ENCODE data around the gene ZNF507.

Gene ZNF507

DNA sequence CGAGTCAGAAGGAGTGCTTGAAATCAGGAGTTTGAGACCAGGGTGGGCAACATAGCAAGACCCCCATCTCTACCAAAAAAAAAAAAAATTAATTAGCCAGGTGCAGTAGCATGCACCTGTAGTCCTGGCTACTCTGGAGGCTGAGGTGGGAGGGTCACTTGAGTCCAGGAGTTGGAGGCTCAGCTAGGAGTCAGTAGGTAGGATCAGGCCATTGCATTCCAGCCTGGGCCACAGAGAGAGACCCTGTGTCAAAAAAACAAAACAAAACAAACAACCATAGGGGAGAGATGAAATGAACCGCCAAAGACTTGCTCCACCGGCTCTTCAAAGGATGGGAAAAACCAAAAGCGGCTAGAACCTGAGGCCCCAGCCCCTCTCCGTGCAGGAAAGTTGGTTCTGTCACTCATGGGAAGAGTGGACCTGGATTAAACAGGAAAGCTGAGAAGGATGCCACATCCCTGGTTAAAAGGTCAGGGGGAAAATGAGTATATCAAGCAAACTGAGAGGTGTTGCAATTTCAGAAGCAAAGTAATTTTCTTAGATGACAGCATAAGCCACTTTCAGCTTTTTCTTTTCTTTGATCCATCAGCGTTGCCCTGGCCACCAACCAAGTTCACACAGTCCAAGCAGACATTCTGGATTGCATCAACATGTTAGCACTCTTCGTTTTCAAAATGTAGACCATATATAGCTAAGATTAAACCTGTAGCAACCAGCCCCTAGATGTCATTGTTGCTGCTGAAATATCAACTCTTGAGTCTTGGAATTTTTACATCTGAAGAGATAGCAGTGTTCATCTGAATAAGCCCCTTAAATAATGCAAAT lies 8.9 kb upstream of the ZNF507 start:
- no CpG with 5 or more reads among the region's 7 CpGs for WGBS, 2 donors (ENCODE audit: extremely low coverage in 2 of 2, insufficient read length in 2 of 2, insufficient replicate concordance in 1 of 2)
- Histone ChIP-seq H3K9ac (ENCODE audit: low read depth, low read length, poor library complexity) (no peak overlapping the region), H3K27ac (replicated peaks; ENCODE audit: low read length) (no peak overlapping the region), H2AK5ac (ENCODE audit: low read depth, low read length) (no peak overlapping the region), H3K27me3 (ENCODE audit: control insufficient read depth in 3 of 3, insufficient read depth in 3 of 3, low read depth in 1 of 3, low read length in 3 of 3) (no peaks in the 10 kb centered on the region), H3K4ac (ENCODE audit: low read length) (no peak overlapping the region), H3K23ac (ENCODE audit: low read depth, low read length, poor library complexity) (no peak overlapping the region), H2BK15ac (ENCODE audit: low read length) (no peak overlapping the region), H3K4me3 (ENCODE audit: low read length in 2 of 2) (no peak overlapping the region), H3K9me3 (replicated peaks in 1 of 2; ENCODE audit: control insufficient read depth in 2 of 2, insufficient read depth in 1 of 2, low read depth in 1 of 2, low read length in 2 of 2) (no peaks in the 10 kb centered on the region), H3K4me1 (ENCODE audit: control insufficient read depth in 2 of 2, insufficient read depth in 1 of 2, low read depth in 1 of 2, low read length in 2 of 2) (no peaks in the 10 kb centered on the region), H3K4me2 (ENCODE audit: insufficient read depth, low read length, poor library complexity, severe bottlenecking) (no peak overlapping the region), H2BK120ac (ENCODE audit: low read depth, low read length) (no peak overlapping the region), H3K14ac (ENCODE audit: low read length) (no peak overlapping the region), H2BK12ac (ENCODE audit: low read length) (no peak overlapping the region), H4K8ac (ENCODE audit: low read depth, low read length) (no peak overlapping the region), H3K36me3 (replicated peaks in 1 of 2; ENCODE audit: control insufficient read depth in 2 of 2, insufficient read depth in 2 of 2, low read length in 2 of 2) (no peaks in the 10 kb centered on the region), H3K18ac (ENCODE audit: low read length) (no peak overlapping the region), H2BK5ac (ENCODE audit: low read length) (no peak overlapping the region), H3K79me1 (ENCODE audit: low read depth, low read length) (no peaks in the 10 kb centered on the region), H4K91ac (ENCODE audit: low read depth, low read length, poor library complexity) (no peak overlapping the region), H2AFZ (ENCODE audit: low read length) (peak overlapping the region; percentile 11)
- DNase-seq (ENCODE audit: low spot score), result no peak

DNA sequence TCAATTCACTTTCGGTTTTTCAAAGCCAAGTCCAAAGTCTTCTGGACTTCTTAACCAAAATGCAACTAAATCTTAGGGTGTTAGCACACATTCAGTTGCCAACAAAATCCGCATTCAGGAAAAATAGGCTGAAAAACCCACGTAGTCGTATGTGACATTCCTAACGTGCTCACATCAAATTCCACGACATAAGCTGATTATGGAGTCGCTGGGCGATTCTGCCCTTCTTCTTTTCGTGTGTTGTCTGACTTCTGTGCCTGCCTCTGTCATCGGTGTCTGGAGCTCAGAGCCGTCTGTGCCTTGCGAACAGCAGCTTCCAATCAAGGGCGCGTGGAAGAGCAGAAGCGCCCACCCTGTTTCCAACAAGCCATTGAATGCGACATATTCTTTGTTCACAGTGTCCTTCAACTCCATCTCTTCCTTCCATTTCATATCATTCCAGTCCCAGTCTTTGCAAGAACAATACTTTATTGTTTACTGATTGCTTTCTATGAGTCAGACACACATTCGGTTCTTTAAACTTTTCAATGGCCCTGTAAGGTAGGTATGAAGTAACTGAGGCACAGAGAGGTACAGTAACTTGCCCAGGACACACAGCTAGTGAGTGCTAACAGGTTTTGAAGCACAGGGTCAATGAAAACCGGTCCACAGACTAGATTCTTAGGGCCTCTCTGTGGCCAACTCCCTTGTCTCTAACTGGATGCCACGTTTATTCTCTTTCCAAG lies 8.2 kb upstream of the ZNF507 start:
- H3K23ac ChIP-seq (ENCODE audit: low read depth, low read length, poor library complexity), result no peak overlapping the region
- no peak overlapping the region for H2BK5ac ChIP-seq (ENCODE audit: low read length)
- H3K4me3 ChIP-seq (ENCODE audit: low read length in 2 of 2), result no peak overlapping the region
- no peaks in the 10 kb centered on the region for H3K9me3 ChIP-seq (replicated peaks in 1 of 2; ENCODE audit: control insufficient read depth in 2 of 2, insufficient read depth in 1 of 2, low read depth in 1 of 2, low read length in 2 of 2)
- no peak overlapping the region for H3K4ac ChIP-seq (ENCODE audit: low read length)
- DNase-seq (ENCODE audit: low spot score), result no peak
- H4K8ac ChIP-seq (ENCODE audit: low read depth, low read length), result no peak overlapping the region
- H2AK5ac ChIP-seq (ENCODE audit: low read depth, low read length), result no peak overlapping the region
- no peak overlapping the region for H2BK12ac ChIP-seq (ENCODE audit: low read length)
- no CpG with 5 or more reads among the region's 19 CpGs for WGBS, 2 donors (ENCODE audit: extremely low coverage in 2 of 2, insufficient read length in 2 of 2, insufficient replicate concordance in 1 of 2)
- H3K4me2 ChIP-seq (ENCODE audit: insufficient read depth, low read length, poor library complexity, severe bottlenecking), result no peak overlapping the region
- no peak overlapping the region for H2BK120ac ChIP-seq (ENCODE audit: low read depth, low read length)
- H3K27me3 ChIP-seq (ENCODE audit: control insufficient read depth in 3 of 3, insufficient read depth in 3 of 3, low read depth in 1 of 3, low read length in 3 of 3), result no peaks in the 10 kb centered on the region
- H4K91ac ChIP-seq (ENCODE audit: low read depth, low read length, poor library complexity), result no peak overlapping the region
- H2BK15ac ChIP-seq (ENCODE audit: low read length), result no peak overlapping the region
- H3K79me1 ChIP-seq (ENCODE audit: low read depth, low read length), result no peaks in the 10 kb centered on the region
- no peaks in the 10 kb centered on the region for H3K36me3 ChIP-seq (replicated peaks in 1 of 2; ENCODE audit: control insufficient read depth in 2 of 2, insufficient read depth in 2 of 2, low read length in 2 of 2)
- no peak overlapping the region for H3K9ac ChIP-seq (ENCODE audit: low read depth, low read length, poor library complexity)
- no peak overlapping the region for H3K27ac ChIP-seq (replicated peaks; ENCODE audit: low read length)
- H3K4me1 ChIP-seq (ENCODE audit: control insufficient read depth in 2 of 2, insufficient read depth in 1 of 2, low read depth in 1 of 2, low read length in 2 of 2), result no peaks in the 10 kb centered on the region
- H2AFZ ChIP-seq (ENCODE audit: low read length), result peak overlapping the region; percentile 11
- no peak overlapping the region for H3K14ac ChIP-seq (ENCODE audit: low read length)
- H3K18ac ChIP-seq (ENCODE audit: low read length), result no peak overlapping the region

DNA sequence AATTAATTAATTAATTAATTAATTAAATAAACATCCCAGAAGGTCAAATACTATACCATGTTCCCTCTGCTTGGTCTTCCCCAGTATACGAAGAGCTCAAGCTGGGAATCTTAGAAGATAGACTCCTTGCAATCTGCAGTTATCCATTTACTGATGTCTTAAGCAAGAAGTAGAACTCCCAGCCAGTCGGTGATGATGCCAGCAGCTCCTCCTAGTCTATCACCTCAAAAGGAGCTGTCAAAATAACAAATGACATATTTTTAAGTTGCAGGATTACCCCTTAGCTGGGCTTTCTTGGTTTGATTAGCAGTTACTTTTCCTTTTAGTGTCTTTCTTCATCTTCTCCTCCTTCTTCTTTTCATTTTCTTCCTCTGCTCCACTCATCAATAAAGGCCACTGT lies 6.0 kb upstream of the ZNF507 start:
- Histone ChIP-seq H2BK15ac (ENCODE audit: low read length) (no peak overlapping the region), H2BK120ac (ENCODE audit: low read depth, low read length) (no peak overlapping the region), H3K9ac (ENCODE audit: low read depth, low read length, poor library complexity) (no peak overlapping the region), H2AFZ (ENCODE audit: low read length) (no peak overlapping the region), H2BK12ac (ENCODE audit: low read length) (no peak overlapping the region), H3K18ac (ENCODE audit: low read length) (no peak overlapping the region), H3K23ac (ENCODE audit: low read depth, low read length, poor library complexity) (no peak overlapping the region), H2AK5ac (ENCODE audit: low read depth, low read length) (no peak overlapping the region), H3K79me1 (ENCODE audit: low read depth, low read length) (no peaks in the 10 kb centered on the region), H4K8ac (ENCODE audit: low read depth, low read length) (no peak overlapping the region), H3K4ac (ENCODE audit: low read length) (no peak overlapping the region), H3K27me3 (ENCODE audit: control insufficient read depth in 3 of 3, insufficient read depth in 3 of 3, low read depth in 1 of 3, low read length in 3 of 3) (no peaks in the 10 kb centered on the region), H3K36me3 (replicated peaks in 1 of 2; ENCODE audit: control insufficient read depth in 2 of 2, insufficient read depth in 2 of 2, low read length in 2 of 2) (no peaks in the 10 kb centered on the region), H2BK5ac (ENCODE audit: low read length) (no peak overlapping the region), H3K14ac (ENCODE audit: low read length) (no peak overlapping the region), H3K4me2 (ENCODE audit: insufficient read depth, low read length, poor library complexity, severe bottlenecking) (no peak overlapping the region), H3K4me3 (ENCODE audit: low read length in 2 of 2) (no peak overlapping the region), H3K4me1 (ENCODE audit: control insufficient read depth in 2 of 2, insufficient read depth in 1 of 2, low read depth in 1 of 2, low read length in 2 of 2) (no peaks in the 10 kb centered on the region), H4K91ac (ENCODE audit: low read depth, low read length, poor library complexity) (no peak overlapping the region), H3K9me3 (replicated peaks in 1 of 2; ENCODE audit: control insufficient read depth in 2 of 2, insufficient read depth in 1 of 2, low read depth in 1 of 2, low read length in 2 of 2) (no peaks in the 10 kb centered on the region), H3K27ac (replicated peaks; ENCODE audit: low read length) (no peak overlapping the region)
- no peak for DNase-seq (ENCODE audit: low spot score)
- no CpG with 5 or more reads among the region's 2 CpGs for WGBS, 2 donors (ENCODE audit: extremely low coverage in 2 of 2, insufficient read length in 2 of 2, insufficient replicate concordance in 1 of 2)

All from neuronal stem cell (in vitro differentiated cells).